ENCODE data around the gene MAP3K19. TPM values are rescaled to one million over a fixed set of nuclear protein-coding genes. Genes with fewer than 3 reads are reported as not detected.

Gene MAP3K19
- total RNA-seq, 1 experiment from 2014 or later: not detected

DNA sequence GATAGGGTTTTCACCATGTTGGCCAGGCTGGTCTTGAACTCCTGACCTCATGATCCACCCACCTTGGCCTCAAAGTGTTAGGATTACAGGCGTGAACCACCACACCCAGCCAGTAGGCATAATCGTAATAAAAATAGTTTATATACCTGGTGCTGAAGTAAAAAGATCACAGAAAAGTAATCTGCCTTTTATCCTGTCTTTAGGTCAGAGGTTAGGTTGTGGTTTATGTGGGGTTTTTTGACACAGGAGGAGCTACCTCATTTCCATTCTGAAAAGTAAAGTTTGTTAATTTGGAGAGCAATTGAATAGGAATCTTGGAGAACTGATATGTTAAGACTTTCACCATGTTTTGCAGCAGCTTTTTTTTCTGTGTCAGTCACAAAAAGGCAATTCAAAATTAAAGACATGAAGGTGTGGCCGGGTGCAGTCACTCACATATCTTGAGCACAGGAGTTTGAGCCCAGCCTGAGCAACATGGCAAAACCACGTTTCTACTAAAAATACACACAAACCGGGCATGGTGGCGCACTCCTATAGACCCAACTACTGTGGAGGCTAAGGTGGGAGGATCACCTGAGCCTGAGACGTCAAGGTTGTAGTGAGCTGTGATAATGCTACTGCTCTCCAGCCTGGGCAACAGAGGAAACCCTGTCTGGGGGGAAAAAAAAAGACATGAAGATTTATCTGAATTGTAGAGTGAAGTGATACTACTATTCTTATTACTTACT lies 97.1 kb downstream of the MAP3K19 start:
- Histone ChIP-seq H3K9me3 (ENCODE audit: control insufficient read depth, insufficient read depth, low read depth, low read length) (no peaks in the 10 kb centered on the region), H3K36me3 (ENCODE audit: control insufficient read depth, insufficient read depth, low read length) (peaks cover 32% of the 10 kb centered on the region), H3K27me3 (ENCODE audit: control insufficient read depth, insufficient read depth, low read length) (no peaks in the 10 kb centered on the region), H3K4me3 (ENCODE audit: low read depth in 2 of 2, low read length in 2 of 2) (no peak overlapping the region), H3K27ac (ENCODE audit: low read length) (no peak overlapping the region), H3K4me1 (ENCODE audit: control insufficient read depth, insufficient read depth, low read length) (no peaks in the 10 kb centered on the region)
- in situ Hi-C loops (cut with HindIII; ENCODE audit: low pct_unique_long_range_greater_than_20kb, low sequenced_read_pairs): no loop called here
- POLR2A ChIA-PET: no interaction called here
- DNase-seq (ENCODE audit: low read depth, low spot score) (no peak), ATAC-seq (no peak)
- BruUV-seq (replicated peaks): no TSS peak
- CTCF ChIA-PET: interaction anchor here (0.7 kb wide), 1 partner anchor 91 kb away, joined by 6 read pairs; no protein-coding TSS in a partner anchor
- intact Hi-C loops (cut with micrococcal nuclease; ENCODE audit: unreplicated experiment): no loop called here
- TF ChIP-seq, protein P1, sequence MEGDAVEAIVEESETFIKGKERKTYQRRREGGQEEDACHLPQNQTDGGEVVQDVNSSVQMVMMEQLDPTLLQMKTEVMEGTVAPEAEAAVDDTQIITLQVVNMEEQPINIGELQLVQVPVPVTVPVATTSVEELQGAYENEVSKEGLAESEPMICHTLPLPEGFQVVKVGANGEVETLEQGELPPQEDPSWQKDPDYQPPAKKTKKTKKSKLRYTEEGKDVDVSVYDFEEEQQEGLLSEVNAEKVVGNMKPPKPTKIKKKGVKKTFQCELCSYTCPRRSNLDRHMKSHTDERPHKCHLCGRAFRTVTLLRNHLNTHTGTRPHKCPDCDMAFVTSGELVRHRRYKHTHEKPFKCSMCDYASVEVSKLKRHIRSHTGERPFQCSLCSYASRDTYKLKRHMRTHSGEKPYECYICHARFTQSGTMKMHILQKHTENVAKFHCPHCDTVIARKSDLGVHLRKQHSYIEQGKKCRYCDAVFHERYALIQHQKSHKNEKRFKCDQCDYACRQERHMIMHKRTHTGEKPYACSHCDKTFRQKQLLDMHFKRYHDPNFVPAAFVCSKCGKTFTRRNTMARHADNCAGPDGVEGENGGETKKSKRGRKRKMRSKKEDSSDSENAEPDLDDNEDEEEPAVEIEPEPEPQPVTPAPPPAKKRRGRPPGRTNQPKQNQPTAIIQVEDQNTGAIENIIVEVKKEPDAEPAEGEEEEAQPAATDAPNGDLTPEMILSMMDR (IDR thresholded peaks at IDR 0.05): no peak
- TF ChIP-seq SIN3A (IDR thresholded peaks at IDR 0.05; ENCODE audit: borderline replicate concordance, insufficient read depth, low read depth, low read length): no peak
- TF ChIP-seq, protein P2, sequence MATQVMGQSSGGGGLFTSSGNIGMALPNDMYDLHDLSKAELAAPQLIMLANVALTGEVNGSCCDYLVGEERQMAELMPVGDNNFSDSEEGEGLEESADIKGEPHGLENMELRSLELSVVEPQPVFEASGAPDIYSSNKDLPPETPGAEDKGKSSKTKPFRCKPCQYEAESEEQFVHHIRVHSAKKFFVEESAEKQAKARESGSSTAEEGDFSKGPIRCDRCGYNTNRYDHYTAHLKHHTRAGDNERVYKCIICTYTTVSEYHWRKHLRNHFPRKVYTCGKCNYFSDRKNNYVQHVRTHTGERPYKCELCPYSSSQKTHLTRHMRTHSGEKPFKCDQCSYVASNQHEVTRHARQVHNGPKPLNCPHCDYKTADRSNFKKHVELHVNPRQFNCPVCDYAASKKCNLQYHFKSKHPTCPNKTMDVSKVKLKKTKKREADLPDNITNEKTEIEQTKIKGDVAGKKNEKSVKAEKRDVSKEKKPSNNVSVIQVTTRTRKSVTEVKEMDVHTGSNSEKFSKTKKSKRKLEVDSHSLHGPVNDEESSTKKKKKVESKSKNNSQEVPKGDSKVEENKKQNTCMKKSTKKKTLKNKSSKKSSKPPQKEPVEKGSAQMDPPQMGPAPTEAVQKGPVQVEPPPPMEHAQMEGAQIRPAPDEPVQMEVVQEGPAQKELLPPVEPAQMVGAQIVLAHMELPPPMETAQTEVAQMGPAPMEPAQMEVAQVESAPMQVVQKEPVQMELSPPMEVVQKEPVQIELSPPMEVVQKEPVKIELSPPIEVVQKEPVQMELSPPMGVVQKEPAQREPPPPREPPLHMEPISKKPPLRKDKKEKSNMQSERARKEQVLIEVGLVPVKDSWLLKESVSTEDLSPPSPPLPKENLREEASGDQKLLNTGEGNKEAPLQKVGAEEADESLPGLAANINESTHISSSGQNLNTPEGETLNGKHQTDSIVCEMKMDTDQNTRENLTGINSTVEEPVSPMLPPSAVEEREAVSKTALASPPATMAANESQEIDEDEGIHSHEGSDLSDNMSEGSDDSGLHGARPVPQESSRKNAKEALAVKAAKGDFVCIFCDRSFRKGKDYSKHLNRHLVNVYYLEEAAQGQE (IDR thresholded peaks at IDR 0.05; ENCODE audit: insufficient read depth in 1 of 2, low read depth in 2 of 2, low read length in 1 of 2): no peak
- no peak for TF ChIP-seq POLR2AphosphoS5 (IDR thresholded peaks at IDR 0.05; ENCODE audit: low read depth, low read length)
- no peak for TF ChIP-seq TCF7L2 (IDR thresholded peaks at IDR 0.05; ENCODE audit: low read depth, low read length)

DNA sequence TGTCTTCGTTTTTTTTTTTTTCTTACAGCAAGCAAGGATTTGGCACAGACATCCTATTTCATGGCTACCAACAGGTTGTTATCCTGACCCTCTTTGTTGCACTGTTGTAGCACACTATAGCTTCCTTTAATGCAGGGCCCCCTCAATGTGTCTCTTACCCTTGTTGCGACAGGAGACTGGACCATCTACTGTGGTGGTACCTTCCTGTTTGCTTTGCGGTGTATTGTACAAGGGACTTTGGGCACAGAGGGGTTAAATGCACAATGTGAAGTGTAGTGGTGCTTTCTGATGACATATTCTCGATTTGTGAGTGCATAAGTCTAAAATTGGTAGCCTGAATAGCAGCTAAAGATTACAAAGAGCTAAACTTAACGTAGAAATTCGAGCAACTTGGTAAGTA lies 101.2 kb downstream of the MAP3K19 start:
- H3K27me3 ChIP-seq (ENCODE audit: control insufficient read depth, insufficient read depth, low read length): no peaks in the 10 kb centered on the region
- TF ChIP-seq, protein P1 (IDR thresholded peaks at IDR 0.05): no peak
- no peak for TF ChIP-seq TCF7L2 (IDR thresholded peaks at IDR 0.05; ENCODE audit: low read depth, low read length)
- no peak for TF ChIP-seq SIN3A (IDR thresholded peaks at IDR 0.05; ENCODE audit: borderline replicate concordance, insufficient read depth, low read depth, low read length)
- TF ChIP-seq, protein P2 (IDR thresholded peaks at IDR 0.05; ENCODE audit: insufficient read depth in 1 of 2, low read depth in 2 of 2, low read length in 1 of 2): no peak
- peaks cover 36% of the 10 kb centered on the region for H3K36me3 ChIP-seq (ENCODE audit: control insufficient read depth, insufficient read depth, low read length)
- ATAC-seq: no peak
- in situ Hi-C loops (cut with HindIII; ENCODE audit: low pct_unique_long_range_greater_than_20kb, low sequenced_read_pairs): no loop called here
- no peaks in the 10 kb centered on the region for H3K9me3 ChIP-seq (ENCODE audit: control insufficient read depth, insufficient read depth, low read depth, low read length)
- no TSS peak for BruUV-seq (replicated peaks)
- DNase-seq (ENCODE audit: low read depth, low spot score): no peak
- H3K4me3 ChIP-seq (ENCODE audit: low read depth in 2 of 2, low read length in 2 of 2): no peak overlapping the region
- intact Hi-C loops (cut with micrococcal nuclease; ENCODE audit: unreplicated experiment): no loop called here
- ChIA-PET CTCF (interaction anchor here (0.6 kb wide), 1 partner anchor 33 kb away, joined by 3 read pairs; no protein-coding TSS in a partner anchor), POLR2A (no interaction called here)
- no peaks in the 10 kb centered on the region for H3K4me1 ChIP-seq (ENCODE audit: control insufficient read depth, insufficient read depth, low read length)
- H3K27ac ChIP-seq (ENCODE audit: low read length): no peak overlapping the region

Measured in Panc1 (cell line).